IMR-90 (cell line): Measurements from ENCODE around the gene GPR17.

Experiments used
- CEBPB ChIP-seq: IDR thresholded peaks from 2 replicates; pipeline ENCODE4 v1.6.1; 2012; ENCODE audit warnings: low read depth, low read length, improper control_type of control experiment
- CTCF ChIP-seq: conservative IDR thresholded peaks from 2 replicates; pipeline ENCODE4 v1.5.1; 2012; ENCODE audit warnings: mild to moderate bottlenecking, low read depth, low read length, improper control_type of control experiment
- MAFK ChIP-seq: IDR thresholded peaks from 2 replicates; pipeline ENCODE4 v1.6.1; 2012; ENCODE audit warnings: low read depth, low read length, improper control_type of control experiment
- MXI1 ChIP-seq: IDR thresholded peaks from 2 replicates; pipeline ENCODE4 v1.6.1; 2012; ENCODE audit warnings: low read depth, mild to moderate bottlenecking, low read length, moderate library complexity, borderline replicate concordance
- POLR2A ChIP-seq: IDR thresholded peaks from 2 replicates; pipeline ENCODE4 v1.6.1; 2012; ENCODE audit warnings: mild to moderate bottlenecking, low read depth, low read length
- RAD21 ChIP-seq: IDR thresholded peaks from 2 replicates; pipeline ENCODE4 v1.6.1; 2012; ENCODE audit warnings: low read length, improper control_type of control experiment
- RCOR1 ChIP-seq: IDR thresholded peaks from 2 replicates; pipeline ENCODE4 v1.6.1; 2012; ENCODE audit warnings: mild to moderate bottlenecking, low read length, improper control_type of control experiment; ENCODE audit not compliant: insufficient replicate concordance
- RFX5 ChIP-seq: IDR thresholded peaks from 2 replicates; pipeline ENCODE4 v1.8.0; 2012; ENCODE audit warnings: low read depth, mild to moderate bottlenecking, low read length, moderate library complexity
- SMC3 ChIP-seq: fragments of 150-350 bp; IDR thresholded peaks from 2 replicates; pipeline ENCODE4 v1.6.1; 2016; ENCODE audit warnings: low read depth, mild to moderate bottlenecking, antibody characterized with exemption, low read length, moderate library complexity
- TF ChIP-seq, protein P1 (sequence below): fragments of 150-350 bp; IDR thresholded peaks from 2 replicates; pipeline ENCODE4 v1.6.1; 2016; ENCODE audit warnings: low read depth, mild to moderate bottlenecking, low read length, moderate library complexity, borderline replicate concordance

GRCh38 chr2:127647242-127648190 is 1.6 kb downstream of the GPR17 start:
- TF ChIP-seq RAD21 (no peak), CTCF (no peak), POLR2A (no peak), RCOR1 (no peak), MXI1 (no peak), MAFK (no peak), SMC3 (no peak), RFX5 (no peak), CEBPB (no peak)
- TF ChIP-seq, protein P1, sequence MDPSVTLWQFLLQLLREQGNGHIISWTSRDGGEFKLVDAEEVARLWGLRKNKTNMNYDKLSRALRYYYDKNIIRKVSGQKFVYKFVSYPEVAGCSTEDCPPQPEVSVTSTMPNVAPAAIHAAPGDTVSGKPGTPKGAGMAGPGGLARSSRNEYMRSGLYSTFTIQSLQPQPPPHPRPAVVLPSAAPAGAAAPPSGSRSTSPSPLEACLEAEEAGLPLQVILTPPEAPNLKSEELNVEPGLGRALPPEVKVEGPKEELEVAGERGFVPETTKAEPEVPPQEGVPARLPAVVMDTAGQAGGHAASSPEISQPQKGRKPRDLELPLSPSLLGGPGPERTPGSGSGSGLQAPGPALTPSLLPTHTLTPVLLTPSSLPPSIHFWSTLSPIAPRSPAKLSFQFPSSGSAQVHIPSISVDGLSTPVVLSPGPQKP, result no peak
